HepG2 (cell line): ENCODE results near the gene POC1A. TPM values are rescaled to one million over a fixed set of nuclear protein-coding genes. Genes with fewer than 3 reads are reported as not detected.

Source experiments
- ATAC-seq: fragments of 200-7000 bp; cut with Tn5 transposase; 3 replicates; pipeline ENCODE4 v1.9.1; 2020; ENCODE audit warnings: mild to moderate bottlenecking, moderate library complexity
- BruUV-seq: library from RNA; stranded (reverse); fragments of 400-500 nt; replicated peaks from 2 replicates; lab custom pipeline; 2021; lab: Mats Ljungman, UMichigan
- CTCF ChIA-PET: fragments of 300-600 bp; formaldehyde crosslinking; extraction: SDS; loops from one replicate; lab custom pipeline; 2021; ENCODE audit warnings: low total read pairs, inconsistent platforms, low intra/inter-chr PET ratio; lab: Yijun Ruan, JAX
- POLR2A ChIA-PET: fragments of 350-600 bp; sonication (Branson Sonifier 250); formaldehyde crosslinking; loops from one replicate; lab custom pipeline; 2020; ENCODE audit warnings: antibody characterized with exemption, inconsistent platforms; lab: Yijun Ruan, JAX
- DNase-seq: peaks from one replicate; pipeline ENCODE4 v3.0.0-alpha.2; 2015; ENCODE audit warnings: low spot score
- FAIRE-seq: peaks from 3 replicates; lab custom pipeline; 2011; peaks lifted over from hg19 to GRCh38; lab: Jason Lieb, UNC
- H2AFZ ChIP-seq: one replicate; pipeline ENCODE4 v1.6.1; 2011; ENCODE audit warnings: low read length, inconsistent platforms
- H3K27ac ChIP-seq: fragments of 300-600 bp; 3 replicates; pipeline ENCODE4 v1.8.0; 2011; ENCODE audit warnings: mixed run types, mild to moderate bottlenecking, mixed read lengths, low read length, inconsistent platforms; ENCODE audit not compliant: insufficient read depth; ENCODE audit errors: extremely low read length
- H3K27me3 ChIP-seq, 2 experiments: fragments of 200-600 bp in 1 of 2; 2 replicates in 1 of 2; 3 replicates in 1 of 2; pipeline versions ENCODE4 v1.6.0 to v1.8.0; 2011; ENCODE audit warnings: low read length in 2 of 2, mild to moderate bottlenecking in 2 of 2, moderate library complexity in 2 of 2, inconsistent platforms in 1 of 2; ENCODE audit not compliant: insufficient read depth in 2 of 2, control insufficient read depth in 1 of 2
- H3K36me3 ChIP-seq, 2 experiments: fragments of 200-600 bp in 1 of 2; replicated peaks in 1 of 2; 2 replicates in 1 of 2; 3 replicates in 1 of 2; pipeline versions ENCODE4 v1.5.1 to v1.8.0; 2011; ENCODE audit warnings: low read length in 2 of 2, inconsistent platforms in 1 of 2; ENCODE audit not compliant: insufficient read depth in 2 of 2, control insufficient read depth in 1 of 2
- H3K4me1 ChIP-seq: 2 replicates; pipeline ENCODE4 v1.5.1; 2012; ENCODE audit warnings: low read length, inconsistent platforms; ENCODE audit not compliant: insufficient read depth
- H3K4me2 ChIP-seq: 2 replicates; pipeline ENCODE4 v1.6.0; 2011; ENCODE audit warnings: low read depth, low read length, inconsistent platforms
- H3K4me3 ChIP-seq, 3 experiments: fragments of 200-600 bp in 1 of 3; sonication (generic), shearing (Covaris generic) in 1 of 3; replicated peaks in 1 of 3; 2 replicates each; pipeline ENCODE4 v1.5.1; 2011 to 2016; ENCODE audit warnings: low read length in 3 of 3, inconsistent platforms in 2 of 3, low read depth in 2 of 3, mild to moderate bottlenecking in 2 of 3, control low read depth in 1 of 3, mixed read lengths in 1 of 3; ENCODE audit not compliant: insufficient read depth in 1 of 3
- H3K79me2 ChIP-seq: one replicate; pipeline ENCODE4 v1.6.1; 2011; ENCODE audit warnings: low read length, inconsistent platforms; ENCODE audit not compliant: insufficient read depth
- H3K9ac ChIP-seq: 2 replicates; pipeline ENCODE4 v1.6.0; 2011; ENCODE audit warnings: mild to moderate bottlenecking, low read depth, low read length, inconsistent platforms; ENCODE audit not compliant: insufficient read depth
- H3K9me3 ChIP-seq: 2 replicates; pipeline ENCODE4 v1.5.1; 2012; ENCODE audit warnings: mild to moderate bottlenecking, low read length
- H4K20me1 ChIP-seq: 2 replicates; pipeline ENCODE4 v1.6.0; 2011; ENCODE audit warnings: inconsistent platforms, mild to moderate bottlenecking, low read length, moderate library complexity; ENCODE audit not compliant: insufficient read depth
- AGO2 ChIP-seq: fragments of 200-400 bp; formaldehyde crosslinking; optimal IDR thresholded peaks from 2 replicates; pipeline ENCODE3; 2017; ENCODE audit warnings: mild to moderate bottlenecking, low read depth, low read length, moderate library complexity
- ATF7 ChIP-seq, 2 experiments: fragments of 450-650 bp in 1 of 2; sonication (generic) in 1 of 2; formaldehyde crosslinking in 1 of 2; IDR thresholded peaks; 2 replicates each; pipeline versions ENCODE4 v1.4.0 to v1.6.1; 2016 to 2020; ENCODE audit warnings: antibody characterized with exemption in 1 of 2, mild to moderate bottlenecking in 1 of 2, missing genetic modification reagents in 1 of 2
- CENPX ChIP-seq: sonication (generic); formaldehyde crosslinking; IDR thresholded peaks from 2 replicates; pipeline ENCODE4 v1.9.0; 2021; ENCODE audit warnings: mild to moderate bottlenecking, missing genetic modification reagents, moderate library complexity
- NAIF1 ChIP-seq: sonication (generic); formaldehyde crosslinking; IDR thresholded peaks from 2 replicates; pipeline ENCODE4 v1.5.0; 2020; ENCODE audit warnings: mild to moderate bottlenecking, missing genetic modification reagents, borderline replicate concordance
- STAT5B ChIP-seq: sonication (generic); formaldehyde crosslinking; IDR thresholded peaks from 2 replicates; pipeline ENCODE4 v1.4.0; 2020; ENCODE audit warnings: missing genetic modification reagents
- WGBS: methylation state at CpG from one replicate; pipeline ENCODE4 v1.1.6; 2017; ENCODE audit warnings: low lambda C conversion rate; 5-methylcytosine and 5-hydroxymethylcytosine counted together
- in situ Hi-C: cut with HindIII; loops from 2 replicates; pipeline ENCODE4 v1.10.0; 2017; ENCODE audit warnings: low pct_unique_long_range_greater_than_20kb; ENCODE audit not compliant: extremely low pct_ligation_motif_present
- intact Hi-C: fragments of 100-400 bp; cut with micrococcal nuclease; formaldehyde crosslinking; loops from one replicate; pipeline ENCODE4 v1.10.0; 2022; ENCODE audit not compliant: unreplicated experiment
- polyA plus RNA-seq, 8 experiments: library from polyadenylated mRNA; depleted of rRNA in 3 of 8; stranded (reverse) in 7 of 8; unstranded in 1 of 8; fragments of >200 nt; fragmentation: Illumina TruSeq in 4 of 8; extraction: Trizol in 4 of 8; gene quantifications; 2 replicates each; pipeline versions ENCODE4 v1.2.1 to v1.2.3, GENCODE V29; 2011 to 2016; ENCODE audit warnings: low read depth in 4 of 8, missing spikeins in 1 of 8, mixed read lengths in 1 of 8; ENCODE audit not compliant: insufficient read depth in 1 of 8
- total RNA-seq, 5 experiments: library from RNA; depleted of rRNA; stranded (reverse); fragments of >200 nt; fragmentation: Illumina TruSeq; extraction: Trizol; gene quantifications; 2 replicates each; pipeline ENCODE4 v1.2.3, GENCODE V29; 2016; ENCODE audit warnings: low read depth in 1 of 5

The POC1A gene
- total and polyA plus RNA-seq, 2 of the 13 experiments (the other 11 are each of a cell fraction or from before 2014, with no cell fraction given) = 14.6 to 20.0 TPM

DNA sequence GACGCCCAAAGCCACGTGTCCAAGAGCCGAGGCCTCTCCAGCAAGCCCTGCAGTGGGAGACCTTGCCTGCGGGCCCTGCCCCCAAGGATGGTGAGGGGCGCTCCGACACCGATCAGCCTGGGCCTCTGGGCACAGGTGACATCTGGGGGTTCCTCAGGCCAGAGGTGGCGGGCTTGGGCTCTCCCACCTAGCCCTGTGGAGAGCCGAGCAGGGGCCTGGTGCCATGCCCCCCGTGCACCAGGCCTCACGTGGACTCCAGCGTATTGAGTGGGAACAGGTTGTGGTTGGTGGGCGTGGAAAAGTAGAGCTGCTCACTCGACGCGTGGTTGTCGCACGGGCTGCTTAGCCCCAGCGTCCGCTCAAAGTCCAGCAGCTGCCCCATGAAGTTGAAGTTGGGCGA is 103.7 kb downstream of the POC1A start:
- BruUV-seq = no TSS peak
- Histone ChIP-seq H3K4me3 (no peak overlapping the region), H3K9ac (no peak overlapping the region), H2AFZ (no peak overlapping the region), H3K4me1 (peaks cover 59% of the 10 kb centered on the region), H3K9me3 (no peaks in the 10 kb centered on the region), H3K27ac (no peak overlapping the region), H3K79me2 (no peaks in the 10 kb centered on the region), H4K20me1 (no peaks in the 10 kb centered on the region), H3K36me3 (peaks cover 12 to 30% of the 10 kb centered on the region in 2 experiments; a peak in 4 of 5 replicates), H3K27me3 (no peaks in the 10 kb centered on the region; a peak in 1 of 5 replicates), H3K4me2 (no peak overlapping the region)
- TF ChIP-seq ATF7 (IDR thresholded peaks at IDR 0.05) (no peak), ATF7 (CRISPR knock-in tag; IDR thresholded peaks at IDR 0.05) (no peak), AGO2 (peak; percentile 25)
- ATAC-seq (no peak), DNase-seq (no peak), FAIRE-seq (no peak)
- in situ Hi-C loops (no loop called here), intact Hi-C loops (no loop called here)
- POLR2A ChIA-PET = no interaction called here
- WGBS = 96% methylated on average over 17 of the region's 21 CpGs
- CTCF ChIA-PET = no interaction called here

DNA sequence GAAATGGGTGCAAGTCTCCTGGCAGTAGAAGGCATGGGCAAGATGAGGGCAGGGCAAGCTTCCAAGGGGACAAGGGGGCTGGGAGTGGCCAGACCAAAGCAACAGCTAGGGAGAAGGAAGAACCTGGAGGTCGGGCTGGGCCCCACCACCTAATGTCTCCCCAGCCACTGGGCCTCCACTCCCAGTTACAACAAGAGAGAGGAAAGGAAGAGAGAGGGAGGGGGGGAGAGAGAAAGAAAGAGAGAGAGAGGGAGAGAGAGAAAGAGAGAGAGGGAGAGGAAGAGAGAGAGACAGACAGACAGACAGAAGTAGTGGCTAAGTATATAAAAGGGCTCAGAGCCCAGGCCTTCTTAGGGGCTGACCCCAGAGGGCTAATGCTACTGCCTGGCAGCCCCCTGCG is 104.7 kb downstream of the POC1A start:
- intact Hi-C loops = no loop called here
- no peak overlapping the region for H3K9ac ChIP-seq
- peaks cover 12 to 30% of the 10 kb centered on the region in 2 experiments; a peak in 4 of 5 replicates for H3K36me3 ChIP-seq
- DNase-seq (no peak), FAIRE-seq (no peak)
- H3K4me1 ChIP-seq = peaks cover 56% of the 10 kb centered on the region
- H3K27ac ChIP-seq = no peak overlapping the region
- no TSS peak for BruUV-seq
- POLR2A ChIA-PET = no interaction called here
- TF ChIP-seq CENPX (CRISPR knock-in tag) (no peak), STAT5B (CRISPR knock-in tag) (no peak), NAIF1 (no peak)
- TF ChIP-seq, all 625 proteins: peak for 0
- Histone ChIP-seq H3K4me2 (no peak overlapping the region), H3K9me3 (no peaks in the 10 kb centered on the region), H2AFZ (no peak overlapping the region), H4K20me1 (no peaks in the 10 kb centered on the region), H3K79me2 (no peaks in the 10 kb centered on the region), H3K4me3 (no peak overlapping the region), H3K27me3 (no peaks in the 10 kb centered on the region; a peak in 1 of 5 replicates)
- CTCF ChIA-PET = no interaction called here
- no peak for ATAC-seq
- 80% methylated on average over 2 of the region's 2 CpGs for WGBS
- in situ Hi-C loops = no loop called here
